HG03159 (cell line): ENCODE measurements around the gene NPTX1.

ENCODE experiments used
- ATAC-seq: cut with Tn5 transposase; IDR thresholded peaks from one replicate; pipeline ENCODE4 v1.9.1; 2021; ENCODE audit warnings: mild to moderate bottlenecking, moderate library complexity; ENCODE audit not compliant: unreplicated experiment

The NPTX1 gene

GRCh38 chr17:80428363-80428762 is 48.0 kb downstream of the NPTX1 start:
- ATAC-seq = no peak

GRCh38 chr17:80427366-80428282 is 48.8 kb downstream of the NPTX1 start:
- ATAC-seq = no peak

DNA sequence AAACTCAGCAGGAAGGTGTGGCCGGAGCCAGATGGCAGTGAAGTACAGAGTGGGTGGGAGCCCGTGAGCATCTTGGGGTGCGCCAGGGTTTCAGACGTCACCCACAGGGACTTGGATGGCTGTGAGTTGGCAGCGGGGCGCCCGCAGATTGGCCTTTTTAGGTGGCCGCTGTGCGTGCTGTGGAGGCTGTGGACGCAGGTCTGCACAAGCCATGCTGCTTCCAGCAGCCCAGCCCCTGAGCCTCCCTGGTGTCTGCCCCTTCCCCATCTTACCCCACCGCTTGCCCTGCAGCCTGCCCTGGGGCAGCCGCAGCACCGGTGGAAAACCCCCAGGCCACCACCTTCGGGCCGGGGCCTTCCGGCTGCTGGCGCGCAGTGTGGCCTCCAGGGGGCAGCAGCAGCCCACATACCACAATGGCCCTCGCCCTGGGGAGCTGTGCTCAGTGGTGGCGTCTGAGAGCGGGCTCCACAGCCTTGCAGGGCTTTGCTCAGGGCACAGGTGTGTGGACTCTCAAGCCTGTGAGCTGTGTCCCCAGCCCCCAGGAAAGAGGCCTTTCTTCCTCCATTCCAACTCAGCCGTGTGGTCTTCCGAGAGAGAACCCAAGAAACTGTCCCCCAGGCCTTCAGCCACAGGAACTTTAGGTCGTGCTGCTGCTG is 49.6 kb downstream of the NPTX1 start:
- ATAC-seq = peak; percentile 52

DNA sequence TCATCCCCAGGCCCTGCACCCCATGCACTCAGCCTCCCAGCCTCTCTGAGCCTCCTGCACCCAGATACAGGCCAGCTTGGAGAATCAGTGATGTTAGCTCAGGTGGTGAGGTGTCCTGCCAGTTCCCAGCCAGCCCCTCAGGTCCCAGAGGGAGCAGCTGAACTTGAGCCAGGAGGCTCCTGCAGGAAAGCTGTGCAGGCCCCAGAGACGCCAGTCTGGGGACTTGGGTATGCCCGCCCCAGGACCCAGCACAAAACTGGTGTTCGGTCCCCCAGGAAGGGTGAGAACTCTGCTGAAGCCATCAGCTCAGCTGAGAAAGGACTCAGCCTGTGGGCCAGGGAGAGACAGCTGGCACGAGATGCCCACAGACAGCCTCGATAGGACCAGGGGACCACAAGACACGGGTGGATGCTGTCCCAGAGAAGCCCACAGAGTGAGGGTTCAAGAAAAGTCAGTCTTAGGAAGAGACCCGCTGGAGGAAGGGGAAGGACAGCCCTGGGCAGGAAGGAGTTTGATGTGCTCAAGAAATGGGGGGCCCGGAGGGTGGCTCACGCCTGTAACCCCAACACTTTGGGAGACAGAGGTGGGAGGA is 50.5 kb downstream of the NPTX1 start:
- ATAC-seq = no peak

- no peak for ATAC-seq
Measured at GRCh38 chr17:80424878-80425765, 51.3 kb downstream of the NPTX1 start.

DNA sequence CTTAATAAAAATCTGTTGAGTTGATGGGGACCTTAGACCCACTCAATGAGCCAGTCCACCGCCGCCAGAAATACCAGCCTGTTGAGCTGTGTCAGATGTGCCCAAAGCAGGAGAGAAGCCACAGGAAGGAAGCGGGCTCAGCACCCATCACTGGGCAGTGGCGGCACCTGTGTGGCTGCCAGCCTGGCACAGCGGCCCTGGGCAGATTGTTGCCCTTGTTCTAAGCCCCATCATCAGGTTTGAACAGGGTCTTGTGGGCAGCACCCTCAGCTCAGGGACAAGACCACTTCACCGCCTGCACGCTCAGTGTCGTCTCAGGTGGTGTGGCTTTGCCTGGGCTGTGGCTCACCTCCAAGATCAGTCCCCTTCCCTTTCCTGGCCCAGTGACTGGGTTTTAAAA is 52.1 kb downstream of the NPTX1 start:
- ATAC-seq = no peak

- no peak for ATAC-seq
Measured at GRCh38 chr17:80423536-80424225, 52.7 kb downstream of the NPTX1 start.

- ATAC-seq = no peak
Measured at GRCh38 chr17:80422981-80423380, 53.4 kb downstream of the NPTX1 start.

DNA sequence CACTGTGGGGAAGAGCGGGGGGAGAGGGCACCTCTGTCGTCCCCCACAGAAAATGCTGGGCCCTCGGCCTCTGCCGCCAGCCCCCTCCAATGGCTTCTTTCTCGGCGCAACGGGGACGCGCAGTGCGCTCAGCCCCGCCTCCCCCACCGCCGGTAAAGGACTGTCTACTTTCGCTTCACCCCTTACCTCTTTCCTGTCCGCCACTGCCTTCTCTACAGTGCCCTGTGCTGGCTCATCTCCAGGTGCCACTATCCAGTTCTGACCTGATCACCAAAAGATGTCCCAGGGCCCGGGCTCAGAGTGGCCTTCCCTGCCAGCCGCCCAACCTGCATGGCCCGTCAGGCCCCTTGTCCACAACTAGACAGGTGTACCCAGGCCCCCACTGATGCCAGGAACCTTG is 54.1 kb downstream of the NPTX1 start:
- ATAC-seq = no peak

- ATAC-seq = no peak
Measured at GRCh38 chr17:80421381-80422090, 54.9 kb downstream of the NPTX1 start.

DNA sequence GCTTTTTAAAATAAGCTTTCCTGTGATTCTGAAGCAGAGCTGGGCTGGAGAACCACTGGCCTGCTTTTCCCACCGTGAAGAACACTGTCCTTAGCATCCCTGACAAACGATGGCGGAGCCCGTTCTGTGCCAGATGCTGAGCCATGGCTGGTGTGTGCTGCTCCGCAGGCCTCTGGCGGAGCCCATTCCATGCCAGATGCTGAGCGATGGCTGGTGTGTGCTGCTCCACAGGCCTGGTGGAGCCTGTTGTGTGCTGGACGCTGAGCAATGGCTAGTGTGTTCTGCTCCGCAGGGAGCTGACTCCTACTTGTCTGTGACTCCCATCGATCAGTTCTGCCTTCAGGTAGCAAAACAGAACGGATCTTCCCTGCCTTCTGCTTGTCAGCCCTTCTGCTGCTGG is 57.2 kb downstream of the NPTX1 start:
- no peak for ATAC-seq

GRCh38 chr17:80418589-80418988 is 57.8 kb downstream of the NPTX1 start:
- ATAC-seq = no peak
